Measurements from ENCODE around the gene CLMP. TPM values are rescaled to one million over a fixed set of nuclear protein-coding genes. Genes with fewer than 3 reads are reported as not detected.

Gene CLMP
- total RNA-seq, 1 experiment from 2014 or later: 3.2 TPM

DNA sequence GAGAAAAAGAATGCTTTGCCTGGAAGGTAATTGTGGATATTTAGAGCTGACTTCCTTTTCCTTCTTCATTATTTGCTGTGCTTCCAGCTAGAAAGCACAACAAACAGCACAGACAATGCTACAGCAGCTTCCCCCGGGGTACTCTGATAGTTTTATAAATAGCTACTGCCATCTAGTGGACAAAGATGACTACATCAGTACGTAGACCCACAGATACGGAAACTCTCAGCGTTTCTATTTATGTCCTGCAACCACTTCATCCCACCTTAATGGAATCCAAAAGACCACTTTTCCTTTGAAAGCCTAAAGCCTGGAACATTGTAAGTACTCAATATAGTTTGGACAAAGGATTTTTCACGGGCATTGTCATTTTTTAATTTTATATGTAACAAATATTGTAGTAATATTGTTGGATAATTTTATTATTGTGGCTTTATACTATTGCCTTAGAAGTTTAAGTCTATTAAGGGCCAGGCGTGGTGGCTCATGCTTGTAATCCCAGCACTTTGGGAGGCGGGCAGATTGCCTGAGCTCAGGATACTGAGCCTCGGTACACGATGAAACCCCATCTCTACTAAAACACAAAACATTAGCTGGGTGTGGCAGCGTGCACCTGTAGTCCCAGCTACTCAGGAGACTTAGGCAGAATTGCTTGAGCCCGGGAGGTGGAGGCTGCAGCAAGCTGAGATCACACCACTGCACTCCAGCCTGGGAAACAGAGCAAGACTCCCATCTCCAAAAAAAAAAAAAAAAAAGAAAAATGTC, 140.6 kb downstream of the CLMP start:
- Histone ChIP-seq H3K79me2 (ENCODE audit: insufficient read depth, low read length) (peaks cover 26% of the 10 kb centered on the region), H3K36me3 (ENCODE audit: control insufficient read depth in 1 of 2, insufficient read depth in 2 of 2, low read length in 2 of 2) (peaks cover 26 to 43% of the 10 kb centered on the region in 2 experiments), H4K20me1 (ENCODE audit: insufficient read depth) (peaks cover 42% of the 10 kb centered on the region; the same call in 1 of the 2 replicates), H3K9me3 (ENCODE audit: control insufficient read depth in 1 of 2, insufficient read depth in 1 of 2, low read depth in 1 of 2, low read length in 2 of 2) (no peaks in the 10 kb centered on the region), H2AFZ (ENCODE audit: low read depth, low read length, poor library complexity, severe bottlenecking) (no peak overlapping the region), H3K4me3 (replicated peaks in 1 of 2; ENCODE audit: low read depth in 1 of 2, low read length in 2 of 2) (no peak overlapping the region), H3K27ac (ENCODE audit: low read depth, low read length) (no peak overlapping the region), H3K27me3 (ENCODE audit: insufficient read depth, low read length) (no peaks in the 10 kb centered on the region), H3K9ac (ENCODE audit: low read length) (no peak overlapping the region), H3K4me1 (ENCODE audit: control insufficient read depth in 1 of 2, insufficient read depth in 2 of 2, low read length in 2 of 2) (peaks cover 0 to 7% of the 10 kb centered on the region in 2 experiments; a peak in 1 of 4 replicates), H3K4me2 (ENCODE audit: low read length) (no peak overlapping the region), H3K9me2 (ENCODE audit: insufficient read depth) (no peaks in the 10 kb centered on the region)
- TF ChIP-seq POLR2AphosphoS5 (IDR thresholded peaks at IDR 0.05; ENCODE audit: low read depth, low read length): peak; percentile 41; the same call in 1 of the 2 replicates
- TF ChIP-seq RAD21 (IDR thresholded peaks at IDR 0.05; ENCODE audit: low read depth): peak; percentile 77
- peak; percentile 9 for TF ChIP-seq POLR2A (IDR thresholded peaks at IDR 0.05; ENCODE audit: borderline replicate concordance, extremely low read depth, insufficient read depth, insufficient read length)
- TF ChIP-seq, protein P1, sequence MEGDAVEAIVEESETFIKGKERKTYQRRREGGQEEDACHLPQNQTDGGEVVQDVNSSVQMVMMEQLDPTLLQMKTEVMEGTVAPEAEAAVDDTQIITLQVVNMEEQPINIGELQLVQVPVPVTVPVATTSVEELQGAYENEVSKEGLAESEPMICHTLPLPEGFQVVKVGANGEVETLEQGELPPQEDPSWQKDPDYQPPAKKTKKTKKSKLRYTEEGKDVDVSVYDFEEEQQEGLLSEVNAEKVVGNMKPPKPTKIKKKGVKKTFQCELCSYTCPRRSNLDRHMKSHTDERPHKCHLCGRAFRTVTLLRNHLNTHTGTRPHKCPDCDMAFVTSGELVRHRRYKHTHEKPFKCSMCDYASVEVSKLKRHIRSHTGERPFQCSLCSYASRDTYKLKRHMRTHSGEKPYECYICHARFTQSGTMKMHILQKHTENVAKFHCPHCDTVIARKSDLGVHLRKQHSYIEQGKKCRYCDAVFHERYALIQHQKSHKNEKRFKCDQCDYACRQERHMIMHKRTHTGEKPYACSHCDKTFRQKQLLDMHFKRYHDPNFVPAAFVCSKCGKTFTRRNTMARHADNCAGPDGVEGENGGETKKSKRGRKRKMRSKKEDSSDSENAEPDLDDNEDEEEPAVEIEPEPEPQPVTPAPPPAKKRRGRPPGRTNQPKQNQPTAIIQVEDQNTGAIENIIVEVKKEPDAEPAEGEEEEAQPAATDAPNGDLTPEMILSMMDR (IDR thresholded peaks at IDR 0.05 in 2 of 3, conservative IDR thresholded peaks at IDR 0.05 in 1 of 3; ENCODE audit: borderline replicate concordance in 1 of 3, insufficient read depth in 1 of 3, low read depth in 2 of 3, low read length in 2 of 3): peak; percentile 54 to 75 (median 59); a peak in 5 of 6 replicates
- no peak for TF ChIP-seq SP1 (IDR thresholded peaks at IDR 0.05; ENCODE audit: low read depth)
- no peak for TF ChIP-seq EZH2 (IDR thresholded peaks at IDR 0.05)
- ChIA-PET CTCF (interaction anchor here (0.6 to 3.9 kb wide), 24 partner anchors 8 to 474 kb away, joined by 3 to 61 read pairs (median 6); partner anchors contain the start of gene HSPA8), RAD21 (ENCODE audit: low non-redundant PET in 1 of 2, low total read pairs in 2 of 2, uncharacterized antibody in 2 of 2, unreplicated experiment in 2 of 2) (interaction anchor here (0.7 to 1.4 kb wide), 3 partner anchors 33 to 191 kb away, joined by 3 to 5 read pairs (median 4); no protein-coding TSS in a partner anchor), POLR2A (interaction anchor here (0.6 to 2.8 kb wide), 10 partner anchors 8 to 429 kb away, joined by 3 to 20 read pairs (median 3); partner anchors contain the start of gene HSPA8)
- no TSS peak for BruUV-seq (replicated peaks)
- DNase-seq (ENCODE audit: low read depth, low spot score): peak; percentile 56
- peak; percentile 66 for ATAC-seq
- intact Hi-C loops (cut with micrococcal nuclease): loop anchor here (1.0 to 10.0 kb wide), 5 partner anchors 140 to 472 kb away; no protein-coding TSS in a partner anchor

Measured in HCT116 (cell line).